ENCODE results near the gene PRRT4.

The PRRT4 gene

DNA sequence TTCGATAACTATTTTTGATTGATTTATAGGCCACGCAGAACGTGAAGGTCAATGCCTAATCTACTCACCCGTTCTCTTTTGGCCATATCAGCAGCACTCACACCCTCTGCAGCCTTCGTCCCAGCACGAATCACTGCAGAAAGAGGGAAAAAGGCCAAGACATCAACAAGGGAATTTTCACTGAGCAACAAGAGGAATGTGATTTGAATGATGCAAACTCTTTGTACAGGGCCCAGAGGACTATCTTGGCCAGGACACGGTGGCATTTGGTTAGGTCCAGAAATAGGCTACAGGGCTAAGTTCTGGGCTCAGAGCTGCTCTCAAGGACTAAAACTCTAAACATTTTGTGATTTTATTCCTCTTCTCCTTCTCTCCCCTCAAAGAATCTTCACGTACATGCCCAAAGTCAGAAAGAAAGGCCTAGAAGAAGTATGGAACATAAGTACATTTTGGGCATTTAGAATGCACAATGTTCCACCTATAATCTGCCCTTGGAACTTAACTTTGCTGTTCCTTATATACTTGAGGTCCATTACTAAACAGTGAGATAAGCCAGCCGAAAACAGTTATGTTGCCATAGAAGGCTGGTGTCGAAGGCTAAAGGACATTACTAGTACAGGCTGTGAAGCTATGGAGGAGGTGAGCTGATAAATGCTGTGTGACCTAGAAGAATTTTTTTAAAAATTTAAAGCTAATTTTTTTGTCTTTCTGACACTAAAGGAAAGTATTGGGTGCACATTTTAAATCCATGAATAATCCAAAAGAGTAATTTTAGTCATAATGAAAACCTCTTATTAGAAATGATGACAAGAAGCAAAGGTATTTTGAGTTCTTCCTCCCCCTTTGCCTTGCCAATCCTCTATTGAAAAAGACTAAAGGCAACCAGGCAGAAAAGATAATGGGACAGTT, 37.8 kb downstream of the PRRT4 start:
- no peak overlapping the region for H3K27ac ChIP-seq (ENCODE audit: low read length)
- no peaks in the 10 kb centered on the region for H3K9me3 ChIP-seq (ENCODE audit: control insufficient read depth, low read depth, low read length)
- no peaks in the 10 kb centered on the region for H3K27me3 ChIP-seq (ENCODE audit: control insufficient read depth, insufficient read depth, low read length)
- peaks cover 75% of the 10 kb centered on the region for H3K36me3 ChIP-seq (ENCODE audit: control insufficient read depth, low read depth, low read length)
- H3K9ac ChIP-seq (ENCODE audit: low read length), result no peak overlapping the region
- H3K4me1 ChIP-seq (ENCODE audit: control insufficient read depth, low read depth, low read length), result no peaks in the 10 kb centered on the region
- no peak overlapping the region for H3K4me3 ChIP-seq (ENCODE audit: low read length)

DNA sequence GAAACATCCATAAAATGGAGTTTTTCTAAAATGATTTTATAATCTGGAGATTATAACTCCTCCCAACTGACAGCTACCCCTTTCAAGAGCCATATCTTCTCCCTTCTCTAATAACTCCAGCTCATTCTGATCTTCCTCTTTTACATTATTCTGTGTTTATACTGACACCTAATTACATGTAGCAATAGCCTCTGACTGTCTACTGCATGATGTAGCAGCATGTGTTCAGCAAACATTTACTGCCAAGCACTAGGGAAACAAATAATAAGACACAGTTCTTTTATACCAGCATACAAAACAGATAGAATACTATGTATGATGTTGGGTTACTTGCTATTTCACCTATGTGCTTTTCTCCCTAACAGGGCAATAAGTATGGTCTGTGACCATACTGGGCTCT, 38.5 kb downstream of the PRRT4 start:
- Histone ChIP-seq H3K9me3 (ENCODE audit: control insufficient read depth, low read depth, low read length) (no peaks in the 10 kb centered on the region), H3K27ac (ENCODE audit: low read length) (no peak overlapping the region), H3K27me3 (ENCODE audit: control insufficient read depth, insufficient read depth, low read length) (no peaks in the 10 kb centered on the region), H3K9ac (ENCODE audit: low read length) (no peak overlapping the region), H3K4me1 (ENCODE audit: control insufficient read depth, low read depth, low read length) (no peaks in the 10 kb centered on the region), H3K4me3 (ENCODE audit: low read length) (no peak overlapping the region), H3K36me3 (ENCODE audit: control insufficient read depth, low read depth, low read length) (peaks cover 75% of the 10 kb centered on the region)

DNA sequence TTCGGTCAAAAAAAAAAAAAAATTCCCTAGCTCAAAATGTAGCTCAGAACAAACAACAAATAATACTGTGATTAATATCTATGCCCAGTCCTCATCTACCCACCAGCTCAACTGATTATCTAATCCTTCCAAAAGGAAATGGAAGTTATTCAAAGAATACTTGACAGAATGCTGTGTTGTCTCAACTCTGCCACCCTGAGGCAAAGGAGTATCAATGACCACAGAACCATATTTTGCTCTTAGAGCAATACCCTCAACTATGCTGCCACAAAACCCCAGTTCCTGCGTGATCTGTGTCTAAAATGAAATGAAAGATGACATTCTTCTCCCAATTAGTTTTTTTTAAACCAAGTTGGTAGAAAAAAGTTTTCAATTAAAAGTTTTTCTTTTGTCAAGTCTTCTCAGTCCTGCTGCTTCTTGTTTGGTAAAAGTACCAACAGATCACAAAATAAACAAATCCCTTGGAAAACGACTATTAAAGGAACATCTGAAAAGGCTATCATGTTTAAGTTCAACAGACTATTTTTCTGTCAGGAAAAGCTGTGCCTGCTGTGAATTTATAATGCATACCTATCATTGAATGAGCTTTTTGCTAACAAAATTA, 39.3 kb downstream of the PRRT4 start:
- Histone ChIP-seq H3K36me3 (ENCODE audit: control insufficient read depth, low read depth, low read length) (peaks cover 79% of the 10 kb centered on the region), H3K4me3 (ENCODE audit: low read length) (no peak overlapping the region), H3K27me3 (ENCODE audit: control insufficient read depth, insufficient read depth, low read length) (no peaks in the 10 kb centered on the region), H3K9ac (ENCODE audit: low read length) (no peak overlapping the region), H3K4me1 (ENCODE audit: control insufficient read depth, low read depth, low read length) (no peaks in the 10 kb centered on the region), H3K9me3 (ENCODE audit: control insufficient read depth, low read depth, low read length) (no peaks in the 10 kb centered on the region), H3K27ac (ENCODE audit: low read length) (no peak overlapping the region)

DNA sequence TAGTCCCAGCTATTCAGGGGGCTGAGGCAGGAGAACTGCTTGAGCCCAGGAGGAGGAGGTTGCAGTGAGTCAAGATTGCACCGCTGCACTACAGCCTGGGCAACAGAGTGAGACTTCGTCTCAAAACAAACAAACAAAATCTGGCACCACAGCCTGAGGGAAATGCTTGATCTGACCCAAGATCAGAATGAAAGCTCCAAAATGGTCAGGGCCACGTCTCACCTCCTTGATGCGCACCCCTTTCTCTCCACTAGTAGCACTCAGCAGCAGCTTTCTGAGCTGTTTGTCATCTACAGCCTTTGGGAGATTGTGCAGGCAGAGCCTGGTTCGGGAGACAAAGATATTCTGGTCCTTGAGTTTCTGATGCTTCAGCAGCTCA, 40.5 kb downstream of the PRRT4 start:
- Histone ChIP-seq H3K4me3 (ENCODE audit: low read length) (no peak overlapping the region), H3K9me3 (ENCODE audit: control insufficient read depth, low read depth, low read length) (no peaks in the 10 kb centered on the region), H3K9ac (ENCODE audit: low read length) (no peak overlapping the region), H3K27me3 (ENCODE audit: control insufficient read depth, insufficient read depth, low read length) (no peaks in the 10 kb centered on the region), H3K27ac (ENCODE audit: low read length) (no peak overlapping the region), H3K36me3 (ENCODE audit: control insufficient read depth, low read depth, low read length) (peaks cover 80% of the 10 kb centered on the region), H3K4me1 (ENCODE audit: control insufficient read depth, low read depth, low read length) (no peaks in the 10 kb centered on the region)

DNA sequence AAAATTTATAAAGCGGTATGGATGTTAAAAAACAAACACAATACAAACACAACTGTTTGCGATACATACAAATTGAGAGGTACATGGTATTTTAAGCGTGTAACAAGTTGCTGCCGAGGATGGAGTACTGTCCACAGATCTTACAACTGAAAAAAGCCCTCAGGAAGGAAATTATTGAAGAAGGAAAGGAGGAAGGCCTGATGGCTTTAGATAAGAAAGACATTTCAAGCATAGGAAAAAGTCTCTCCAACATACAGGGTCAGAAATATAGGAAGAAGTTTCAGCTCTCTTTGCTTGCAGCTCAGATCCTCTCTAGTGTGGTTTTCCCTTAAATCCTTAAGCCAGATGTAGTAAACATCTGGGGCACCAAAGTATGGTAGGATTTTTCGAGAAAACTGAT, 42.8 kb downstream of the PRRT4 start:
- H3K9me3 ChIP-seq (ENCODE audit: control insufficient read depth, low read depth, low read length), result no peaks in the 10 kb centered on the region
- peaks cover 80% of the 10 kb centered on the region for H3K36me3 ChIP-seq (ENCODE audit: control insufficient read depth, low read depth, low read length)
- H3K4me3 ChIP-seq (ENCODE audit: low read length), result no peak overlapping the region
- H3K9ac ChIP-seq (ENCODE audit: low read length), result no peak overlapping the region
- no peak overlapping the region for H3K27ac ChIP-seq (ENCODE audit: low read length)
- H3K27me3 ChIP-seq (ENCODE audit: control insufficient read depth, insufficient read depth, low read length), result no peaks in the 10 kb centered on the region
- H3K4me1 ChIP-seq (ENCODE audit: control insufficient read depth, low read depth, low read length), result no peaks in the 10 kb centered on the region

DNA sequence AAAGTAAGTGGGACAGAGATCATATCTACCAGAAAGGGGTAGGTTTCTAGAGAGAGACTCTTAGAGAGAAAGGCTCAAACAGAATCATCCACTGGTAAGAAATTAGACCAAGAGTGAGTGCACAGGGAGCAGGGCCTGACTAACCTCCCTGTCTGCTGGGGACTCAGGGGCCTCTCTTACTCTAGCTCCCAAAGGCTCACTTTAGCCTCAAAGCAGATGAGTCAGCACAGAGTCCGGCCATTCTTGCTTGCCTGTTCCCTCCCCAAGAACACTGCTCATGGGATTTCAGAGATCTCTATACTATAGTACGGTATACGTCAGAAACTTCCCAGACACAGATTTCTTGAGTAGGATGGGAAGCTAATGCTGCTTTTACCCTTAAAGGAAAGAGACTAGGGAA, 50.5 kb downstream of the PRRT4 start:
- Histone ChIP-seq H3K4me3 (ENCODE audit: low read length) (no peak overlapping the region), H3K27ac (ENCODE audit: low read length) (no peak overlapping the region), H3K9me3 (ENCODE audit: control insufficient read depth, low read depth, low read length) (no peaks in the 10 kb centered on the region), H3K9ac (ENCODE audit: low read length) (no peak overlapping the region), H3K27me3 (ENCODE audit: control insufficient read depth, insufficient read depth, low read length) (no peaks in the 10 kb centered on the region), H3K36me3 (ENCODE audit: control insufficient read depth, low read depth, low read length) (peaks cover 80% of the 10 kb centered on the region), H3K4me1 (ENCODE audit: control insufficient read depth, low read depth, low read length) (no peaks in the 10 kb centered on the region)

DNA sequence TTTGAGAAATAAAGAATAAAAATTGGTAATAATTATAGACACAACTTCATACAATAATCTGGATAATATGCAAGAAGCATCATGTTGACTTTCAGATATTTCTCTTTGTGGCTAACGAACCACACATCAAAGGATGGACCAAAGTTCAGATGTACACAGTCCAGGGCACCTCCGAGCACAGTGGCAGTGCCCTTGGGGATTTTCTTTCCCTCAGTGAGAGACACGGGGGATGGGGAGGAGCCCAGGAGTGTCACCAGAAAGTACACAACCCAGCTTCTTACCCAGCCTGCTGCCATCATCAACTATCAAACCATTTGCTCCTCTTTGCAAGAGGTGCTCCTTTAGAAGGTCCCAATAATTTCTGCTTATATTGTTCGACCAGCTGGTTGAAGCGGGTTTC, 51.0 kb downstream of the PRRT4 start:
- H3K9ac ChIP-seq (ENCODE audit: low read length), result no peak overlapping the region
- no peak overlapping the region for H3K27ac ChIP-seq (ENCODE audit: low read length)
- no peaks in the 10 kb centered on the region for H3K4me1 ChIP-seq (ENCODE audit: control insufficient read depth, low read depth, low read length)
- no peaks in the 10 kb centered on the region for H3K9me3 ChIP-seq (ENCODE audit: control insufficient read depth, low read depth, low read length)
- no peaks in the 10 kb centered on the region for H3K27me3 ChIP-seq (ENCODE audit: control insufficient read depth, insufficient read depth, low read length)
- H3K4me3 ChIP-seq (ENCODE audit: low read length), result no peak overlapping the region
- peaks cover 79% of the 10 kb centered on the region for H3K36me3 ChIP-seq (ENCODE audit: control insufficient read depth, low read depth, low read length)

DNA sequence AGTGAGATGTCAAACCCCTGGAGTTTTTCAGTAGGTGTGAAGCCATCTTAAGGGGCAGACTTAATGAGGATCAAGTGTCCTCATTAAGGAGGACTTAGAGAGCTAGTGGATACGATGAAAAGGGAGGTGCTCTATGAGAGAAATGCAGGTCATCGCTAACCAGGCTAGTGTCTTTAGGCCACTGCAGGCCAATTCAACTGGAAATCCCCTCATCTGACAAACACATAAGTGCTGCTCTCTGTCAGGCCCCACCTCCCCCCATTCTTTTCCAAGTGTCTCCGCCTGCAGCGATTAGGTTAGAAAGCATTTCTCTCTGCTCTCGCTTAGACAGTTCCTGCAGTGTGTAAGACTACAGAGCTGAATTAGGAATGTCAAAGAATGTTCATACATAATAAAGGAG, 51.5 kb downstream of the PRRT4 start:
- H3K4me1 ChIP-seq (ENCODE audit: control insufficient read depth, low read depth, low read length), result no peaks in the 10 kb centered on the region
- H3K4me3 ChIP-seq (ENCODE audit: low read length), result no peak overlapping the region
- no peak overlapping the region for H3K9ac ChIP-seq (ENCODE audit: low read length)
- H3K27me3 ChIP-seq (ENCODE audit: control insufficient read depth, insufficient read depth, low read length), result no peaks in the 10 kb centered on the region
- peaks cover 76% of the 10 kb centered on the region for H3K36me3 ChIP-seq (ENCODE audit: control insufficient read depth, low read depth, low read length)
- no peaks in the 10 kb centered on the region for H3K9me3 ChIP-seq (ENCODE audit: control insufficient read depth, low read depth, low read length)
- no peak overlapping the region for H3K27ac ChIP-seq (ENCODE audit: low read length)

DNA sequence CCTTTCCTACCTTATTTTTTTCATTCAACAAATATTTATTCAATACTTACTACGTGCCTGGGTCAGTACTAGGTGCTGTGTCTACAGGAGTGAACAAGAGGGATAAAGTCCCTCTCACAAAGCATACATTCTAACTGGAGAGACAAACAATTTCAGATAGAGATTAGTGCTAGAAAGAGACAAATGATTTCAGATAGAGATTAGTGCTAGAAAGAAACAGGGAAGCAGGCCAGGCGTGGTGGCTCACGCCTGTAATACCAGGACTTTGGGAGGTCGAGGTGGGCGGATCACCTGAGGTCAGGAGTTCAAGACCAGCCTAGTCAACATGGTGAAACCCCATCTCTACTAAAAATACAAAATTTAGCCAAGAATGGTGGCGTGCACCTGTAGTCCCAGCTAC, 52.4 kb downstream of the PRRT4 start:
- Histone ChIP-seq H3K9ac (ENCODE audit: low read length) (no peak overlapping the region), H3K27ac (ENCODE audit: low read length) (no peak overlapping the region), H3K36me3 (ENCODE audit: control insufficient read depth, low read depth, low read length) (peaks cover 69% of the 10 kb centered on the region), H3K4me1 (ENCODE audit: control insufficient read depth, low read depth, low read length) (no peaks in the 10 kb centered on the region), H3K4me3 (ENCODE audit: low read length) (no peak overlapping the region), H3K9me3 (ENCODE audit: control insufficient read depth, low read depth, low read length) (no peaks in the 10 kb centered on the region), H3K27me3 (ENCODE audit: control insufficient read depth, insufficient read depth, low read length) (no peaks in the 10 kb centered on the region)

DNA sequence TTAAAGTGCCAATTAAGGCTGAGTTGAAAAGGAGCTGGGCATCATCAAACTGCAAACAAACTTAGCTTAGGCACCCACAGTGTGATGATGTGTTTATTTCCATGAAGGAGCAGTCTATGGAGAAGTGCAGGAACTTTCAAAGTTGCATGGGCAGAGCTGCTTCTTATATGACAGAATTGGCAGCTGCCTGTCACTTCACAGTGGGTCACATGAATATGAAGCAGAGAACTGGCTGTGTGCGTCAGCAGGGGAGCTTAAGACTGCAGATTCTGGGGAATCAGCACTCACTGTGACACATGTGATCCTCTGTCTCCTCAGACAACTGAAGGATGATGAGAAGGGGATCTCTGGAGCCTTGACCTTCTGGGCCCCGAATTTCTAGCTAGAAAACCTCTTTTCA, 54.4 kb downstream of the PRRT4 start:
- H3K27ac ChIP-seq (ENCODE audit: low read length), result no peak overlapping the region
- H3K27me3 ChIP-seq (ENCODE audit: control insufficient read depth, insufficient read depth, low read length), result no peaks in the 10 kb centered on the region
- H3K9ac ChIP-seq (ENCODE audit: low read length), result no peak overlapping the region
- H3K9me3 ChIP-seq (ENCODE audit: control insufficient read depth, low read depth, low read length), result no peaks in the 10 kb centered on the region
- H3K4me3 ChIP-seq (ENCODE audit: low read length), result no peak overlapping the region
- H3K4me1 ChIP-seq (ENCODE audit: control insufficient read depth, low read depth, low read length), result no peaks in the 10 kb centered on the region
- H3K36me3 ChIP-seq (ENCODE audit: control insufficient read depth, low read depth, low read length), result peaks cover 62% of the 10 kb centered on the region

DNA sequence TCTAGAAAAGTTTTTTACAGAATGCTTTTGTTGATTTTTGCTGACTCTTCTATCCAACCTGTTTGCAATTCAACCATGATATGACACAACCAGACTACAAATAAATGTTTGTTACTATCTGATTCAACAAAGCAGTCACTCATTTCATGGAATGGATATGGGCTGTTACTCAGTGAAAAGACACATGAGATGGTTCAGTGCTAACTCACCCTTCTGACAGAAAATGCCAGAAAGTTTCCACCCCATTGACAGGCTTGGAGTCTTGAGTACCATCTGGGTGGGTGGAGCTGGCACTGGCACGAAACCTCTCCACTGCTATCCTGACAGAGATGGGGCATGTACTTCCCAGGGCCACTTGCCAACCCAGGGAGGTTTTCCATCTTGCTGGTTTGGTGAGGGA, 57.3 kb downstream of the PRRT4 start:
- Histone ChIP-seq H3K9me3 (ENCODE audit: control insufficient read depth, low read depth, low read length) (no peaks in the 10 kb centered on the region), H3K27me3 (ENCODE audit: control insufficient read depth, insufficient read depth, low read length) (no peaks in the 10 kb centered on the region), H3K36me3 (ENCODE audit: control insufficient read depth, low read depth, low read length) (peaks cover 38% of the 10 kb centered on the region), H3K4me1 (ENCODE audit: control insufficient read depth, low read depth, low read length) (peaks cover 15% of the 10 kb centered on the region), H3K4me3 (ENCODE audit: low read length) (no peak overlapping the region), H3K27ac (ENCODE audit: low read length) (no peak overlapping the region), H3K9ac (ENCODE audit: low read length) (no peak overlapping the region)

DNA sequence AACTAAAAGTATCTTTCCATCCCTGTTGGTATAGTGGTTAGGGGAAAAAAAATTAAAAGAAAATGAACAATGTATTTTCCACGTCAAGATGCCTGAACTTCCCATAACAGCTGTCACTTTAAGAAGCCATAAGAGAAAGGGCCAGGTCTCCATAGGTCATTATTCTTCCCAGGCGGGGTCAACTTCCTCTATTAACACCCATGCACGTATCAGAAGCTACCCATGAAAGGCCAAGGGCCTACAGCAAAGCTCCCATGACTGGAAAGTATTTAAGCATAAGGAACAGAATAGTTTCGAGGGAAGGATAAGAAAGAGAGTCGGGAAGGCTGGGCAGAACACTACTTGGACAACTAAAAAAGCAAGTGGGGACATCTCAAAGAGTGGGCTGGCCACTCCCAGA, 57.8 kb downstream of the PRRT4 start:
- Histone ChIP-seq H3K9ac (ENCODE audit: low read length) (no peak overlapping the region), H3K27me3 (ENCODE audit: control insufficient read depth, insufficient read depth, low read length) (no peaks in the 10 kb centered on the region), H3K9me3 (ENCODE audit: control insufficient read depth, low read depth, low read length) (no peaks in the 10 kb centered on the region), H3K36me3 (ENCODE audit: control insufficient read depth, low read depth, low read length) (peaks cover 38% of the 10 kb centered on the region), H3K27ac (ENCODE audit: low read length) (no peak overlapping the region), H3K4me1 (ENCODE audit: control insufficient read depth, low read depth, low read length) (peaks cover 20% of the 10 kb centered on the region), H3K4me3 (ENCODE audit: low read length) (no peak overlapping the region)
